Liver (tissue), 3 donors: ENCODE measurements around the gene FAM170B.

Source experiments
- CTCF ChIP-seq: fragments of 150-350 bp; IDR thresholded peaks from 2 replicates; pipeline ENCODE4 v1.5.1; 2017; ENCODE audit warnings: improper control_type of control experiment, low read depth, low read length; ENCODE audit not compliant: missing input control
- HNF4A ChIP-seq, 2 donors: conservative IDR thresholded peaks; 2 replicates each; pipeline ENCODE4 v1.6.1; 2016; ENCODE audit warnings: antibody characterized with exemption in 2 of 2, mild to moderate bottlenecking in 2 of 2
- JUND ChIP-seq, 2 donors: IDR thresholded peaks; 2 replicates each; pipeline ENCODE4 v1.6.1; 2016; ENCODE audit warnings: antibody characterized with exemption in 2 of 2
- RAD21 ChIP-seq, 2 donors: IDR thresholded peaks; 2 replicates each; pipeline ENCODE4 v1.6.1; 2016; ENCODE audit warnings: antibody characterized with exemption in 2 of 2, mild to moderate bottlenecking in 2 of 2
- SP1 ChIP-seq: IDR thresholded peaks from 2 replicates; pipeline ENCODE4 v1.6.1; 2018; ENCODE audit warnings: antibody characterized with exemption, mild to moderate bottlenecking
- TAF1 ChIP-seq: conservative IDR thresholded peaks from 2 replicates; pipeline ENCODE4 v1.6.1; 2016; ENCODE audit warnings: antibody characterized with exemption, mild to moderate bottlenecking
- ZBTB33 ChIP-seq: IDR thresholded peaks from 2 replicates; pipeline ENCODE4 v1.6.1; 2016; ENCODE audit warnings: antibody characterized with exemption
- TF ChIP-seq, protein P1 (sequence below): IDR thresholded peaks from 2 replicates; pipeline ENCODE4 v1.6.1; 2016; ENCODE audit warnings: antibody characterized with exemption, mild to moderate bottlenecking
- donor health status: healthy.
- donor health status: healthy.

DNA sequence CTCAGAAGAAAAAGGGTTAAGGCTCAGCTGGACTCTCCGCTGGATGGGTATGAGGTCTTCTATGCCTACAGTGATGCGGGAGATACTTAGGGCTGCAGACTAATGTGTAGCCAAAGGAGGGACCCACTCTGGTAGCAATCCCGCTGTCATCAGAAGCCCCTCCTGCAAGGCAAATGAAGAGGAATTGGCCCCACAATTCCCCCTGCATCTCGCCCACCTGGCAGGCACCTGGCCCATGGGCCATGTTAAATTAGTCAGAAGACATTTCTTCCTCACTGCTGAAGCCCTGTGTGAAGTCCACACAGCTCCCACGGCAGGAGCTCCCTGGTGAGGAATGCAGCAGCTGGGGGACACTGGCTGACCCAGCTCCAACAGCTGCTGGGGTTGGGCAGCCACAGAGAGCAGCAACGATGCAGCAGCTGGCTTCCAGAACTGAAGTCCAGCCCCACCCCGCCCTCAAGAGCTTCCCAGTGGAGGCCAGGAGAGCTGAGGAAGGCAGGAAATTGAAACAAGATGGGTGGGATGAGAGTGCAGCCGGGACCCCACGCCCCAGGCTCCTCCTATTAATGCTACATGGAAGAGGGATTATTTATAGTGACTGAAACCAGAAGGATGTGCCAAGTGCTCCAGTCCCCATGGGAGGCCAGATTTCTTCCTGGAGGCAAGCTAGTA, 24.0 kb downstream of the FAM170B start:
- TF ChIP-seq CTCF = no peak
- no peak for TF ChIP-seq SP1
- no peak for TF ChIP-seq JUND (IDR thresholded peaks at IDR 0.05)
- TF ChIP-seq ZBTB33 = no peak
- TF ChIP-seq TAF1 = no peak
- TF ChIP-seq, protein P1, sequence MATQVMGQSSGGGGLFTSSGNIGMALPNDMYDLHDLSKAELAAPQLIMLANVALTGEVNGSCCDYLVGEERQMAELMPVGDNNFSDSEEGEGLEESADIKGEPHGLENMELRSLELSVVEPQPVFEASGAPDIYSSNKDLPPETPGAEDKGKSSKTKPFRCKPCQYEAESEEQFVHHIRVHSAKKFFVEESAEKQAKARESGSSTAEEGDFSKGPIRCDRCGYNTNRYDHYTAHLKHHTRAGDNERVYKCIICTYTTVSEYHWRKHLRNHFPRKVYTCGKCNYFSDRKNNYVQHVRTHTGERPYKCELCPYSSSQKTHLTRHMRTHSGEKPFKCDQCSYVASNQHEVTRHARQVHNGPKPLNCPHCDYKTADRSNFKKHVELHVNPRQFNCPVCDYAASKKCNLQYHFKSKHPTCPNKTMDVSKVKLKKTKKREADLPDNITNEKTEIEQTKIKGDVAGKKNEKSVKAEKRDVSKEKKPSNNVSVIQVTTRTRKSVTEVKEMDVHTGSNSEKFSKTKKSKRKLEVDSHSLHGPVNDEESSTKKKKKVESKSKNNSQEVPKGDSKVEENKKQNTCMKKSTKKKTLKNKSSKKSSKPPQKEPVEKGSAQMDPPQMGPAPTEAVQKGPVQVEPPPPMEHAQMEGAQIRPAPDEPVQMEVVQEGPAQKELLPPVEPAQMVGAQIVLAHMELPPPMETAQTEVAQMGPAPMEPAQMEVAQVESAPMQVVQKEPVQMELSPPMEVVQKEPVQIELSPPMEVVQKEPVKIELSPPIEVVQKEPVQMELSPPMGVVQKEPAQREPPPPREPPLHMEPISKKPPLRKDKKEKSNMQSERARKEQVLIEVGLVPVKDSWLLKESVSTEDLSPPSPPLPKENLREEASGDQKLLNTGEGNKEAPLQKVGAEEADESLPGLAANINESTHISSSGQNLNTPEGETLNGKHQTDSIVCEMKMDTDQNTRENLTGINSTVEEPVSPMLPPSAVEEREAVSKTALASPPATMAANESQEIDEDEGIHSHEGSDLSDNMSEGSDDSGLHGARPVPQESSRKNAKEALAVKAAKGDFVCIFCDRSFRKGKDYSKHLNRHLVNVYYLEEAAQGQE = no peak
- no peak for TF ChIP-seq HNF4A (conservative IDR thresholded peaks at IDR 0.05)
- TF ChIP-seq RAD21 (IDR thresholded peaks at IDR 0.05) = no peak
